ENCODE results near the gene TGFBR3.
"Not testable (repeated sequence)": the region's sequence is repeated elsewhere in the genome, so short reads cannot be mapped to it uniquely, and the experiment has no call there.

TGFBR3 gene

DNA sequence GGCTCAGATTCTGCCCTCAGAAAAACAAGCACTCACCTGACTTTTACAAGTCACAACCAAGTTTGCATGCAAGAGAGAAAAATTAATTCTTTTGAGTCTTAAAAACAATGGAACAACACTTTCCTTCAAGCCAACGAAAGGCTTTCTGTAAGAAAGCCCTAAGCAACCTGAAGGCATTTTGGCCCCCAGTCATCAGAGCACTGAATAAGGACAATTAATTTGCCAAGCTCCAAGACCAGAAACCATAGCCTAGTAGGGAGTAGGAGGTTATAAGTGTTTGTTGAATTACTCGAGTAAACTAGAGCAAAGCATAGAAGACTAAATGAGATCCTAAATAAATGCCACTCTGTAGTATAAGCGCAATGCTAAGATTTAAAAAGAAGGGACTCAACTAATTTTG lies 4.7 kb downstream of the TGFBR3 start:
- DNase-seq = no peak

DNA sequence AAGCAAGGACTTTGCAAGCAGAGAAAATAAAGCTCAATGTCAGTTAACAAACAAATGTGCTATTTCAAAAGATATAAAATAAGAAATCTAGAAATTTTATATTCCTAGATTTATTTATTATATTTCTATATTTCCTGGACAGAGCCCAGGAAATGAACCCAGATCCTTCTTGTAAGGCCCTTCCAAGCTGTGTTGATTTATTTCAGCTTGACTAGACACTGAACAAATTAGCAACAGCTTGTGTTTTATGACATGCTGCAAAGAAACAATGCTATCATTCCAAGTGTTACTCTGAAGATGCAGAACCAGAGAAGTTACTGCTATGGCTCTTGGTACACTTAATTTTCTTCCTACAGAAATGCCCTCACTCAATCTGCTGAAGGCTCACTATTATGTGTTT lies 6.2 kb downstream of the TGFBR3 start:
- DNase-seq = no peak

DNA sequence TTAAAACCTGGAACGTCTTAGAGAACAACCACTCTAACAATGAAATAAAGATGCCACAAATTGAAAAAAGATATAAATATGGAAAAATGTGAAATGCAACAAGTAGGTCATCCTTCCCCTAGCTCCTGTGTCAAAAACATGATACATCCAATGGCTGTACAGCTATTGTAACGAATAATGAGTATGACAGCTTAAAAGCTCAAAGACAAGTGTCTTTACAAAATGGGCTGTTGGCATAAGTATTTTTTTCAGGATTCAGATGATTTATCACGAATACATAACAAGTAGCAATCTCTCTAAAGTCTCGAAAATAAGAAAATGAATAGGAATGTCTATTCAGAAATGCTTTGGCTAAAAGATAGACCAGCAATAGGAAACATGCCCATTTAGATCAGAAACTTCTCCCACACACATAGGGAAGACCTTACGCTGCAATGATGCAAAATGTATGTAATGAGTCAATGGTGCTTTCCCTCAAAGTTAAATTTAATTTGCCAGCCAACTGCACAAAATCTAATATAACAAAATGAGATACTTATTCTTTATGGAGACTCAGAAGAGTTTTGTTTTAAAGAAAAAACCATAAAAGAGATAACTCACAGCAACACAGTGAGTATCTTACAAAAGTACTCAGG lies 8.3 kb downstream of the TGFBR3 start:
- no peak for DNase-seq

DNA sequence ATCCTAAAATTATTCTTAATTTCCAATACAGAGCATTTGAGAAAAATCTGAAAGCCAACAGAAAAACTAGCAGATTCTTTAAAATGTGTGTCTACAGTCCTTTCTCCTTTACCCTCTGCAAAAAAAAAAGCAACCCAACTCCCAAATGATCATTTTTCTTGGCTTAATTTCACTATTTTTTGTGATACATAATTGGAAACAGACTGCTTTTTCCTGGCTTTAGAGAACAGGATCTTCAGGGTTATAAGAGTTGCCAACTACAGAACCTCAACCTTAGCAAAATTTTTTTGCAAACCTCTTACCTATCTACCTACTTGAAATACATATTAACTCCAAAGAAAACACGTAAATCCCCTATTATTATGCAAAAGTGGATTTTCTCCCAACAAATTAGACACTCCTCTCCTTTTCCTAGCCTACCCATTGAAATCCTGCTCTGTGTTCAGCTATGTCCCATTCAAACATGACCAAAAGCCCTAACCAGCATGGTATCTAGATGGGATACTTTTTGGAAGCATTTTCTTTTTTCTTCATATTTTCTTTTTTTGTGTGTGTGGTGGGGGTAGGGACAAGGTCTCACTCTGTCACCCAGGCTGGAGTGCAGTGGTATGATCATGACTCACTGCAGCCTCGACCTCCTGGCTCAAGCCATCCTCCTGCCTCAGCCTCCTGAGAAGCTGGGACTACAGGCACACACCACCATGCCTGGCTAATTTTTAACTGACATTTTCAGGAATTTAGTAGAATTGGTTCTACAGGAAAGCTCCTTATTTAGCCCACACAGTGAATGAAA lies 9.0 kb downstream of the TGFBR3 start:
- peak; percentile 14 for DNase-seq

DNA sequence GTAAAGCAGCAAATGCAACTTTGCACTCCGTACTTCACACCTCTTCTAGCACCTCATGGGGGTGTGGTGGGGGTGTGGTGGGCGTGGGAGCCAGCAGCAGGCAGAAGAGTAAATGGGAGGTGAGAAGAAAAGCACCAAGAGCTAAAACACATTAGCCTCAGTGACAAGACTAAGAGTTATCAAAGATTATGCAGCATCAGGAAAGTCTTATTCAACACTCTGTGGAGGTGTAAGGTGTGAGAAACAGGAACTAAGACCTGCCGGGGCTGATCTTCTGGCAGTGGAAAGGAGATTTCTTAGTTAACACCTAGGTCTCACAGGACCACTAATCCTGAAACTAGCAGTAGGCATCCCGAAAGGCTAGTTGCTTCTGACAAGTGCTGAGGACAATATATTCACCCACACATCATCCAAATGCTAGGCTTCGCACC lies 9.9 kb downstream of the TGFBR3 start:
- DNase-seq = peak; percentile 49

DNA sequence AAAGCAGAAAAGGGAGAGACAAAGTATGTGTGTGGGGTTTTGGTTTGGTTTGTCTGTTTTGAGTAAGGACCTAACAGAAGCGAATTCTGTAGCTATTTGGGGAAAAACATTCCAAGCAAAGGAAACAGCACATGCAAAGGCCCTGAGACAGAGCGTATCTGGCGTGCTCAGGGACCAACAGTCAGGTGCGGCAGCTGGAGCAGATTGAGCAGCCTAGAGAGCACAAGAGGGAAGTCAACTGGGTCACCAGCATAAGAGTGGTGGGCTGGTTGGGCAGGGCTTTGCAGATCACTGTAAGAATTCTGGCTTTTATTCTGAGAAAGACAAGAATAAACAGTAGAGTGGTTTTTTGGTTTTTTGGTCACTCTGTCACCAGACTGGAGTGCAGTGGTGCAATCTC lies 11.8 kb downstream of the TGFBR3 start:
- DNase-seq = no peak

DNA sequence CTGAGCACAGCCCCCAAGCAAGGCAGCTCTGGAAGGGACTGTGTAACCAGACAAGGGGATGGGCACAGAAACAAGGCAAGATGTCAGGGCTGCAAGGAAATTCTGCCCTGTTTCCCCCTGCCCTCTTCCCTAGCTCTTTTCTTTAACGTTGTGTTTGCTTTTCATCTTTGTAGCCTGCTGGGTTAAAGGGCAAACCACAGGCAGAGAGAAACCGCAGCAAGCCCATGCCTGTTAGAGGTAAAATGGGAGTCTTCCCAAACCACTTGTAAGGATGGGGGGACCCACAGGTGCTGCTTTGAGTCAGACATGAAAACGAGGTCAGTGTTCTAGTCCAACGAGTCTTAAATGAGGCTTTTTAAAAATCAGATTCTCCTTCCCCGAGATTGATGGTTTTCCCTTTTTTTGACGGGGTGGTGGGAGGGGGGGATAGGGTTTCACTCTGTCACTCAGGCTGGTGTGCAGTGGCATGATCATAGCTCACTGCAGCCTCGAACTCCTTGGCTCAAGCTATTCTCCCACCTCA lies 13.3 kb downstream of the TGFBR3 start:
- DNase-seq = no peak

DNA sequence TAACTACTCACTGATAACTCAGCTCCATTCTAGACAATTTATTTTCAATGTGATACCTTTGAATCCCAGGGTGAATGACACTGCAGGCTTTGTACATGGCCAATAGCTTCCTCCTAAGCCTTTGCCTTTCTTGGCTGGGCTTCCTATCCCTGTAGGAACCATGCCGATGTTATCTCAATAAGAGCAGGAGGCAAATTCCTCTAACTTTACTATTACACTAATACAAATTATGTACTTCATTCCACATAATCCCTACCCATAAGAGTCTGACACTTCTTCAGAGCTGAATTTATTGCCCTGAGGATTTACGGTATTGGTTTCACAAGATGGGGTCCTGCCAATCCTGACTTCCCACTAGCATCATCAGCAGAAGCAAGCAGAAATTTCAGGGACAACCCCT lies 14.0 kb downstream of the TGFBR3 start:
- no peak for DNase-seq

DNA sequence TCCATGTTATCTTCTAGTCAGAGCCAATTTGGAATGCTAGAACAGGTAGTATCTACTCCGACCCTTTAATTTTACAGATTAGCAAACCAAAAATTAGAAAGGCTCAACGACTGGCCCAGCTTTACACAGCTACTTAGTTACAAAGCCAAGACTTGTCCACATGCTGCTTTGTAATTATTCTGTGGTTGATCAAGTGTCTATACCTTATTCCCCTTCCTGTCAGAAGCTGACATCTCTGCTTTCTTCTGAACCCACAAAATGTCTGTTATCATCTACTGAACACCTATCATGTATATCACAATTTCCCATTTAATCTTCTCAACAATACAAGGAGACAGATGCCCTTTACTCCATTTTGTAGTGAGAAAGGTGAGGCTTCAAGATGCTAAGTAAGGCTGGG lies 15.6 kb downstream of the TGFBR3 start:
- DNase-seq = no peak

DNA sequence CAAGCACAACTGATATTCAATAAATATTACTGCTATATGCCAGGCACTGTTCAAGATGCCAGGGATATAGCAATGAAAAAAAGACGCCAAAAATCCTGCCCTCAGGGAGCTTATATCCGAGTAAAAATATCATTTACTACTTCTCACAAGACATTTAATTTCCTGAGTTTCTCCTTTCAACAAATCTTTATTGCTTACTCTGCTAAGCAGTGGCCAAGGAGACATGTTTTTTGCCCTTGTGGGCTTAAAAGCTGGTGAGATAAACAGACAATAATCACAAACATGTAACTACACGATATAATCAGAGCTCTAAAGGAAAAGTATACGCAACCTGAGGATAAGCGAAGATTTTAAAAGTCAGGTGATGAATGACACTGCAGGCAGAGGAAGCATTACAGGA lies 19.5 kb downstream of the TGFBR3 start:
- no peak for DNase-seq

DNA sequence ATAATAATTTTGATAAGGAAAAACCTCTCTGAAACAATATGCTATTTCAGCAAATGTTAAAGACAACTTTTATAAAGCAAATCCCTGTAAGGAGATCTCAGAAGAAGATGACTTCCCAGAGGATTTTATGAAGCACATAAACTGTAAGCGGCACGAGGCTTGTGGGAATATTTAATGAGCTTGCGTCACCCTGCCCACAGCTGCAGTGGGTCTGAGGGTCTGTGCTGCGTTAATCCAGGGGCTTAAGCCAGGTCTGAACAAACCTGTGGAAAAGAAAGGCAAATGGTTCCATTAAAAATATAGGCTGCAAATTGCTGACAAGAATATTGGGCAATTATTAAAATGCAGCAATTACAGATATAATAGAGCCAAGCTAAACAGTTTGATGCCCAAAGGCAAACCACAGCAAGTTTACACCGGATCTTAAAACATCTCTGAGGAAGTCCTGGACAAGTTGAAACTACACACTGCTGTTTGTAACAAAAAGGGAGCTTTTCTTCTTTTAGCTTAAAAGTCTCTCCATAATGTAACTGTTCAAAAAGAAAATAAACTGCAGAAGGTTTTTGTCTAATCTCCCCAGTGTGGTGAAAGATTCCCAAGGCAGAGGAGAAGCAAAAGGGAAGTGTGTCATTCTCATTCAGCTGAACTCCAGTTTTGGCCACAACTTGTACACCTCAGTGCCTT lies 21.8 kb downstream of the TGFBR3 start:
- no peak for DNase-seq

DNA sequence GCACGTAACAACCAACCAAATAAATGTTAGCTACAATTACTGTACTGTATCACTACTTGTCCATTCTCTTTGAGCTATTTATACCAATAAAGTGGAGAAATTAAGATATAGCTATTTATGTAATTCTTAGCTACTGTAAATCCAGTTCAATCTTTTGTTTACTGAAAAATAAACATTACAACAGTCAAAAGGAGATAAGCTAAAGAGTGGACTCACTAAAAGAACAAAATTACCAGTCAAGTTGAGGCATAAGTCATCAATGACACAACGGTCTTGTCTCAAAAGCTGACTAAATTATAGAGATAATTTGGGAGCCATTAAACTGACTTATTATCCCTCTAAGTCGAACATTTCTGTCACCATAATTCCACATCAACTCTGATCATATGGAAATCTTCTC lies 22.5 kb downstream of the TGFBR3 start:
- no peak for DNase-seq

DNA sequence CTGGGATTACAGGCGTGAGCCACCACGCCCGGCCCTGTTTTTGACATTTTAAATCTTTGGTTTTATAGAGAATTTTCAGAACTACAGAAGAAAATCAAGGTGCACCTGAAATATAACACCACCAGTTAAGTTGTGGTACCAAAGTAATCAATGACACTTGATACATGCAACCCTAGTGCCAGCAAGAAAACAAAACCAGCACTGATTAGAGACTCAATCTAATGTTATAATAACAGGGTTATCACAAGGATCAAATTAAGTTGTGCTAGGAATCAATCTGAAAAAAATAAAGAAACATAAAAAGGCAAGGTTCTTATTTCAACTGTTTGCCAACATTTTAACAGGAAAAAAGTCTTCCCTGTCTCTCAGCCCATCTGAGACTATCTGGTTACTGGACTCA lies 23.8 kb downstream of the TGFBR3 start:
- DNase-seq = no peak

DNA sequence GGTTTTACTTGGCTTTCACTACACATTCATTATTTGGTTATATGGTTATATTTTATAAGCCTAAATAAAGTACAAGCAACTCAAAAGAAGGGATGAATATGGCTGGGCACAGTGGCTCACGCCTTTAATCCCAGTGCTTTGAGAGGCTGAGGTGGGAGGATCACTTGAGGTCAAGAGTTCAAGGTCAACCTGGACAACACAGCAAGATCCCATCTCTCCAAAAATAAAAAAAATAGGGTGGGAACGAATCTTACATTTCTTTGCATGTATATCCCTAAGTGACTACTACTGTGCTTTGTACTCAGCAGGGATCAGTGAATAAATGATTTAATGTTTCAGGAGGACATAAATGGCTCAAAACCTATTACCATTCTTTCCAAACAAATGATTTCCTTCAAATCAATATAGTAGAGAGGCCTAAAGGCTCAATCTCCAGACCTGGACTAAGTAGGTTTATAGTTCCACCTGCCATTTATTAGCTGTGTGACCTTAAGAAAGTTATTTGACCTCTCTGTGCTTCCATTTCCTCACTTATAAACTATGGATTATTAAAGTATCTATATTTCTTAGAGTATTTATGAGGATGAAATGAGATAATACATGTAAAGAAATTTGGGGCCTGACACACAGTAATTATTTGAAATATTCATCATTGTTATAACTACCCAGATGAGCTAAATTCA lies 28.3 kb downstream of the TGFBR3 start:
- no peak for DNase-seq

DNA sequence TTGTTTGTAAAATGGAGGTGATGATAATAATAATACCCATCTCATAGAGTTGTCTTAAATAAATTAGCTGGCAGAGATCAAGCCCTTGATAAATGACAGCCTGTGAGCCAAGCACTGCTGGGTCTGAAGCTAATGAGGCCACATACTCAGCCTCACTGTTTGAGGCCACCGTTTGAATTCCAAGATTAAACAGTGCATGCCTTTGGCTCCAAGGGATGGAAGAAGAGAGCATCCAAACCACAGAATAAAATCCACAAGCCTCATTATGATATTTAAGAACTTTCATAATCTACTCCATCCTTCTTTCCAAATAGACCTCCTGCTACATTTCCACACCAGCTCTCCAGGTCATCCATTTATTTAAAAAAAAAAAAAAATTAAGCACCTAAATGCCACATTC lies 29.0 kb downstream of the TGFBR3 start:
- DNase-seq = no peak

DNA sequence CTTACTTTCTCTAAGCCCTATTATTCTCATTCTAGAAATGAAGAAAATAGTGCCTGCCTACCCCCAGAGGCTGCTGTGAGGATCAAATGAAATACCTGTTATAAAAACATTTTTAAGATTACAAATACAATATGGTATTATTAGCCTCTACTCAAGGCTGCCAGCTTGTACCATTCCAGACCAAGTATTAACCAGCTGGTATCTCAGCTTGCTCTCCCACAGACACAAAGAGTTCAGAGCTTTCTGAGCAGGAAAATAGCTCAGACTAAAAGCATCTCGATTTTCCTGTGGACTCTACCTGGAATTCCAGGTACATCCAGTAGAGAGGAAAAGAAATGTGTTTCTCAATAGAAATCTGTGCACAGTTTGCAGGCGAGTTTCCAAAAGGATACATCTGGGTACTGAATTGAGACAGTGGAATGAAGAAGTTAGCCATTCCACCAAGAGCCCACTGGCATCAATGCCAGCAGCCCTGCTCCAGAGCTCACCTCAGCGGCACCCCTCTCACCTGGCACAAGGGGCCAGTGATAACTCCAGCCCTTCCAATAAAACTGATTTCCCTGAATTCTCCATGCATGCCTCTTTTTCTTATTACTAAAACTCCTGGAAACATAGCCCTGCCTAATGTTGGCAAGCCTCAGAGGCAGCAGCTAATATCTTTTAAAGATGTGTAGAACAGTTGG lies 31.0 kb downstream of the TGFBR3 start:
- DNase-seq = no peak

DNA sequence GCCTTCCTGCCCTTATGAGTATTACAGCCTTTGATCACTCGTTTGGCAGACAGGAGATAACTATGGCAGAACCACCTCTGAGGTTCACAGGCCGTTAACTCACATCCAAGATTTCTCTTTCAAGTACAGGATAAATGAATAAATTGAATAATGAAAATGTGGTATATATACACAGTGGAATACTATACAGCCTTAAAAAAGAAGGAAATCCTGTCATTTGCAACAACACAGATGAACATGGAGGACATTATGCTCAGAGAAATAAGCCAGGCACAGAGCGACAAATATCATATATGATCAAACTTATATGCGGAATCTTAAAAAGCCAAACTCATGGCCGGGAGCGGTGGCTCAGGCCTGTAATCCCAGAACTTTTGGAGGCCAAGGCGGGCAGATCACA lies 32.6 kb downstream of the TGFBR3 start:
- no peak for DNase-seq

DNA sequence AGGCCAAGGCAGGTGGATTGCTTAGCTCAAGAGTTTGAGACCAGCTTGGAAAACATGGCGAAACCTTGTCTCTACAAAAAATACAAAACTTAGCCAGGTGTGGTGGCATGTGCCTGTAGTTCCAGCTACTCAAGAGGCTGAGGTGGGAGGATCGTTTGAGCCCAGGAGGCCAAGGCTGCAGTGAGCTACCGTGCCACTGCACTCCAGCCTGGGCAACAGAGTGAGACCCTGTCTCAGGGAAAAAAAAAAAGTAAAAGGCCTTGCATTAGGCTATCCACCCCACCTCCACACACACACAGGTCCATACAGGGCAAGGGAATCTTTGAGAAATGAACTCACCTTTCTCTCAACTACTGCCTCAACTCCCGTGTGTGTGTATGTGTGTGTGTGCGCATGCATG lies 33.9 kb downstream of the TGFBR3 start:
- DNase-seq = not testable (repeated sequence)

DNA sequence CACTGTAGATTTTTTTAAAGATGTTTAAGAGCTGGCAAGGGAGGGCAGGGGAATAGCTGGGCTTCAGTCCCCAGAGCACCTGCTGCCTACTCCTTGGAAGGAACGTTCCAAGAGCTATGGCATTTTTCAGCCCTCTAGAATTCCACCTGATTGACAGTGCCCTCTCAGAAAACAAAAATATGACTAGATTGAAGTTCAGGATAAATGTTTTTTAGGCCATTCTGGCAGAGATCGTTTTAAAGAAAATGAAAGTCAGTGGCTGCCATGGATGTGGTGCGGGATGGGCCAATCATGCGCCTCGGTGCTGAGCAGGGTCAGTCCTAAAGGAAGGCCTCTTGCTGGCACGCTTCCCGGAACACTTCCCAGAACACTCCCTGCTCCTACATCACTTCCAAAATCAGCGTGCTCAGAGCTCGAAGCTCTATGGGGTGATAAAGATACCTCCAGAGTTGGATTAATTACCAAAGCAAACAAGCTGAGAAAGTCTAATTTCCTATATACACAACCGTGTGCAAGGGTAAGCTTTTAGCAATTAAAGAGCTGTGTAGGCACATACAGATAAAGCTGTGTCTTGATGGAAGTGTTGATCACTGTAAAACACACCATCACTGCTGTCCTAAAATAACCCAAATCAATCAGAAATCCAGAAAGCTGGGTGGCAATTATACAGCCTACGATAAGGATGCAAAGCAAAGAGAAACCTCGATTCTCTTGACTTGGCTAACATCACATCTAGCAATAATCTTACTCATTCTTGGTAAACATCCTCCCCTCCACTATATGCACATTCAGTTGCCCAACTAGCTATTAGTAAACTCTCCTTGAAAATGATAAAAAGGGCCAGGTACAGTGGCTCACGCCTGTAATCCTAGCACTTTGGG lies 34.6 kb downstream of the TGFBR3 start:
- DNase-seq = no peak

DNA sequence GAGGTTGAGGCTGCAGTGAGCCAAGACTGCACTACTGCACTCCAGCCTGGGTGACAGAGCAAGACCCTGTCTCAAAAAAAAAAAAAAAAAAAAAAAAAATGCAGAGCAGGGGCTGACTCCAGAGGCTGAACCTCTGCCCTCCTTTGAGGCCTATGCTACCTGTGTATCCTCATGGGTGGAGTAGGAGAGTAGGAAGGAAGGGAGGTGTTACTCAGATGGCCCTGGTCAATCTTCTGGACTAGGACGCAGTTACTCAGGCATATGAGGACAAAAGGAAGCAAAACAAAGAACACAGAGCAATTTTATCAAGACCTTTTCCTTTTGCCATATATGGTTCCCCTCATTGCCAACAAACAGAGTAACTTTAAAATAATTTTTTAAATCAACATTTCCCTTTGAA lies 35.2 kb downstream of the TGFBR3 start:
- DNase-seq = no peak

DNA sequence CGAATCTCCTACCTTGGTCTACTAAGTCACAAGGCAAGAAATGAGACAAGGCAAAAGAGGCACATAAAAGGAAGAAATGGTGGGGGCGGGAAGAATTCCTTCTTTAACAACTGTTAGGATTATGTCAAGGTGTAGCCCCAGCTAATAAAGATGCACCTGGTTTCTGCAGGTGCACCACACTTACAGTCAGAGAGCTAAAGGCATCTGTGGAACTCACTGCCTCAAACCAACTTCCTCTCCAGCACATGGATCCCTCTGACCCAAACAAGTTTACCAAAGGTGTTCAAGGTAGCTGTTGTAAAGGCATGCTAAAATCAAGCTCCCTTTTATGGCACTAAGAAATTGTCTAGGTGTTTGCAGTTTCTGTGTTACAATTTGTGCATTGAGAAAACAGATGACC lies 38.1 kb downstream of the TGFBR3 start:
- no peak for DNase-seq

DNA sequence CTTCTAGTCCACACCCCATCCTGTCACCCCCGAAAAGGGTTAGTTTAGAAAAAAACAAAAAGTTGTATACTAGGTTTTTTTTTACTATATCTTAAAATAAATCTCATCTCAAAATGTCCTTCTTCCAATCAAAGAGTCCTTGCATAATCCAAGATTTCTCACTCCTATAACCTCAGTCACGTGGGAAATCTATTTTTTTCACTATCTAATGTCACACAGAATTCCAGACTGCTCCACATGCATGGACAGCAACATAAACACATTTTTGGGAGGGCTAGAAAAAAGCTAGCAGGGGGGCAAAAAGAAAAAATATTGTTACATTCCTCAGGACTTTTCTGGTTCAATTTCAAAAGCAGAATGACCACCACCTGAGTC lies 39.3 kb downstream of the TGFBR3 start:
- DNase-seq = no peak

Measured in activated naive CD4-positive, alpha-beta T cell treated with anti-CD3 and anti-CD28 coated beads, Interleukin-2, amount 50 U/mL, for 16 hours (primary cell).